ENCODE data around the gene MDH1. TPM values are rescaled to one million over a fixed set of nuclear protein-coding genes. Genes with fewer than 3 reads are reported as not detected.

Gene MDH1
- total RNA-seq, 6 donors from 2014 or later, result 56.6 to 121 (median 104) TPM

DNA sequence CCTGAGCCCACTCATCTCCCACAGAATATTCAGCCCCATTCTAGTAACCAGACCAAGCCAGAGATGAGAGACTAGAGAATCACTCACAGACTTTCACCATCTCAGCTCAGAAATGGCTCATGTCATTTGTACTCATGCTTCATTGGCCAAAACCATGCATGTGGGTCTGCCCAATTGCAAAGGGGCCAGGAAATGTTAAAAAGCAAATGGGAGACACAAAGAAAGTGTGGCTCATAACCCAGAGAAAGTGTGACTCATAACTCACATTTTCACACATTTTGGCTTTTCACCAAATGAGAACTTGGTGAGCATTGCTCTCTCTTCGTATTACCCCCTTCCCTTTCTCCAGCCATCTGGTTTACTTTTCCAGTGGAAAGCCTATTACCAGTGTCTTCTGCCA, 66.2 kb downstream of the MDH1 start:
- DNase-seq (no peak), ATAC-seq (ENCODE audit: low FRiP score in 2 of 2) (no peak)
- Histone ChIP-seq H3K27me3 (no peaks in the 10 kb centered on the region), H3K9me3 (no peaks in the 10 kb centered on the region), H3K27ac (no peak overlapping the region), H3K4me3 (no peak overlapping the region), H3K36me3 (no peaks in the 10 kb centered on the region), H3K4me1 (no peaks in the 10 kb centered on the region)
- no peak for TF ChIP-seq POLR2A (IDR thresholded peaks at IDR 0.05)
- no peak for TF ChIP-seq EP300 (IDR thresholded peaks at IDR 0.05)
- TF ChIP-seq POLR2AphosphoS5 (IDR thresholded peaks at IDR 0.05), result no peak
- TF ChIP-seq, protein P1, sequence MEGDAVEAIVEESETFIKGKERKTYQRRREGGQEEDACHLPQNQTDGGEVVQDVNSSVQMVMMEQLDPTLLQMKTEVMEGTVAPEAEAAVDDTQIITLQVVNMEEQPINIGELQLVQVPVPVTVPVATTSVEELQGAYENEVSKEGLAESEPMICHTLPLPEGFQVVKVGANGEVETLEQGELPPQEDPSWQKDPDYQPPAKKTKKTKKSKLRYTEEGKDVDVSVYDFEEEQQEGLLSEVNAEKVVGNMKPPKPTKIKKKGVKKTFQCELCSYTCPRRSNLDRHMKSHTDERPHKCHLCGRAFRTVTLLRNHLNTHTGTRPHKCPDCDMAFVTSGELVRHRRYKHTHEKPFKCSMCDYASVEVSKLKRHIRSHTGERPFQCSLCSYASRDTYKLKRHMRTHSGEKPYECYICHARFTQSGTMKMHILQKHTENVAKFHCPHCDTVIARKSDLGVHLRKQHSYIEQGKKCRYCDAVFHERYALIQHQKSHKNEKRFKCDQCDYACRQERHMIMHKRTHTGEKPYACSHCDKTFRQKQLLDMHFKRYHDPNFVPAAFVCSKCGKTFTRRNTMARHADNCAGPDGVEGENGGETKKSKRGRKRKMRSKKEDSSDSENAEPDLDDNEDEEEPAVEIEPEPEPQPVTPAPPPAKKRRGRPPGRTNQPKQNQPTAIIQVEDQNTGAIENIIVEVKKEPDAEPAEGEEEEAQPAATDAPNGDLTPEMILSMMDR (IDR thresholded peaks at IDR 0.05), result no peak
- WGBS, 2 donors, result 89 to 93% methylated on average over 1 of the region's 1 CpG

Other genes starting within 250 kb of the MDH1 start
- gene WDPCP, start 486 bp upstream of the MDH1 start, total RNA-seq, result 10 to 100 TPM in 4 of 6 donors, 1 to 10 TPM in 2; 9.3 to 20.8 (median 11.5) TPM